Measurements from ENCODE around the gene DTYMK.

DNA sequence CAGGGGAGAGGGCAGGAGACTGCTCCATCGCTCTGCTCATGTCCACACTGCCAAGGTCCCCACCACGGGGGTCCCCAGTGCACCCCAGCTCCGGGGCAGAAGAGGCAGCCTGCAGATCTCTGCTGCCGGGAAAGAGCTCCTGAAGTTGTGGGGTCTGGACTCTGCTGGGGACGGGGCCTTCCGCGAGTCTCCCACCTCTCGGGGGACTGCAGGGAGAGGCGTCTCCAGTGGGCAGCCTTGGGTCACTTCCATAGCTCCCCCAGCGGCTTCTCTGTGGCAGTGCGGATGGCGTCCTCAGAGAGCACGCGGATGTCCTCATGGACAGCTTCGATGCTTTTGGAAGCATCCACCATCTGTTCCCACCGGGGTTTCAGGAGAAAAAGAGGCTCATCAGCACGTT, 10.7 kb downstream of the DTYMK start:
- TF ChIP-seq POLR2A (IDR thresholded peaks at IDR 0.05; ENCODE audit: extremely low read depth, insufficient read length) (no peak), MYC (IDR thresholded peaks at IDR 0.05; ENCODE audit: low read depth, low read length) (no peak)
- TF ChIP-seq, protein P1, sequence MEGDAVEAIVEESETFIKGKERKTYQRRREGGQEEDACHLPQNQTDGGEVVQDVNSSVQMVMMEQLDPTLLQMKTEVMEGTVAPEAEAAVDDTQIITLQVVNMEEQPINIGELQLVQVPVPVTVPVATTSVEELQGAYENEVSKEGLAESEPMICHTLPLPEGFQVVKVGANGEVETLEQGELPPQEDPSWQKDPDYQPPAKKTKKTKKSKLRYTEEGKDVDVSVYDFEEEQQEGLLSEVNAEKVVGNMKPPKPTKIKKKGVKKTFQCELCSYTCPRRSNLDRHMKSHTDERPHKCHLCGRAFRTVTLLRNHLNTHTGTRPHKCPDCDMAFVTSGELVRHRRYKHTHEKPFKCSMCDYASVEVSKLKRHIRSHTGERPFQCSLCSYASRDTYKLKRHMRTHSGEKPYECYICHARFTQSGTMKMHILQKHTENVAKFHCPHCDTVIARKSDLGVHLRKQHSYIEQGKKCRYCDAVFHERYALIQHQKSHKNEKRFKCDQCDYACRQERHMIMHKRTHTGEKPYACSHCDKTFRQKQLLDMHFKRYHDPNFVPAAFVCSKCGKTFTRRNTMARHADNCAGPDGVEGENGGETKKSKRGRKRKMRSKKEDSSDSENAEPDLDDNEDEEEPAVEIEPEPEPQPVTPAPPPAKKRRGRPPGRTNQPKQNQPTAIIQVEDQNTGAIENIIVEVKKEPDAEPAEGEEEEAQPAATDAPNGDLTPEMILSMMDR (IDR thresholded peaks at IDR 0.05; ENCODE audit: low read depth, low read length), result no peak
- TF ChIP-seq, protein P2, sequence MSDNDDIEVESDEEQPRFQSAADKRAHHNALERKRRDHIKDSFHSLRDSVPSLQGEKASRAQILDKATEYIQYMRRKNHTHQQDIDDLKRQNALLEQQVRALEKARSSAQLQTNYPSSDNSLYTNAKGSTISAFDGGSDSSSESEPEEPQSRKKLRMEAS (IDR thresholded peaks at IDR 0.05; ENCODE audit: low read depth, low read length), result no peak

Measured in NB4 (cell line).